ENCODE results near the gene CAMK2B. TPM values are rescaled to one million over a fixed set of nuclear protein-coding genes. Genes with fewer than 3 reads are reported as not detected.
A peak's percentile ranks its signal among the peaks of the same experiment; 100 is the strongest.

CAMK2B gene
- total RNA-seq, 4 donors from 2014 or later = 0.89 to 5.1 (median 1.2) TPM

GRCh38 chr7:44313621-44314031, 11.8 kb downstream of the CAMK2B start:
- Histone ChIP-seq H3K4me1 (peaks cover 16% of the 10 kb centered on the region), H3K4me3 (no peak overlapping the region), H3K27me3 (peaks cover 7% of the 10 kb centered on the region), H3K9me3 (no peaks in the 10 kb centered on the region), H3K36me3 (no peaks in the 10 kb centered on the region), H3K27ac (no peak overlapping the region)
- no peak for DNase-seq (ENCODE audit: low spot score in 2 of 2)
- no peak for TF ChIP-seq POLR2AphosphoS5 (IDR thresholded peaks at IDR 0.05)
- TF ChIP-seq CTCF (IDR thresholded peaks at IDR 0.05) = no peak
- no peak for TF ChIP-seq EP300 (IDR thresholded peaks at IDR 0.05)
- TF ChIP-seq POLR2A (IDR thresholded peaks at IDR 0.05) = no peak
- WGBS = 90% methylated on average over 6 of the region's 7 CpGs

GRCh38 chr7:44313016-44313415, 12.4 kb downstream of the CAMK2B start:
- peaks cover 7% of the 10 kb centered on the region for H3K27me3 ChIP-seq
- H3K36me3 ChIP-seq = no peaks in the 10 kb centered on the region
- WGBS = 77% methylated on average over 7 of the region's 8 CpGs
- H3K4me3 ChIP-seq = no peak overlapping the region
- no peak overlapping the region for H3K27ac ChIP-seq
- TF ChIP-seq EP300 (IDR thresholded peaks at IDR 0.05) (no peak), CTCF (IDR thresholded peaks at IDR 0.05) (no peak), POLR2AphosphoS5 (IDR thresholded peaks at IDR 0.05) (no peak), POLR2A (IDR thresholded peaks at IDR 0.05) (no peak)
- DNase-seq (ENCODE audit: low spot score in 2 of 2) = no peak
- H3K4me1 ChIP-seq = peaks cover 17% of the 10 kb centered on the region
- H3K9me3 ChIP-seq = no peaks in the 10 kb centered on the region

DNA sequence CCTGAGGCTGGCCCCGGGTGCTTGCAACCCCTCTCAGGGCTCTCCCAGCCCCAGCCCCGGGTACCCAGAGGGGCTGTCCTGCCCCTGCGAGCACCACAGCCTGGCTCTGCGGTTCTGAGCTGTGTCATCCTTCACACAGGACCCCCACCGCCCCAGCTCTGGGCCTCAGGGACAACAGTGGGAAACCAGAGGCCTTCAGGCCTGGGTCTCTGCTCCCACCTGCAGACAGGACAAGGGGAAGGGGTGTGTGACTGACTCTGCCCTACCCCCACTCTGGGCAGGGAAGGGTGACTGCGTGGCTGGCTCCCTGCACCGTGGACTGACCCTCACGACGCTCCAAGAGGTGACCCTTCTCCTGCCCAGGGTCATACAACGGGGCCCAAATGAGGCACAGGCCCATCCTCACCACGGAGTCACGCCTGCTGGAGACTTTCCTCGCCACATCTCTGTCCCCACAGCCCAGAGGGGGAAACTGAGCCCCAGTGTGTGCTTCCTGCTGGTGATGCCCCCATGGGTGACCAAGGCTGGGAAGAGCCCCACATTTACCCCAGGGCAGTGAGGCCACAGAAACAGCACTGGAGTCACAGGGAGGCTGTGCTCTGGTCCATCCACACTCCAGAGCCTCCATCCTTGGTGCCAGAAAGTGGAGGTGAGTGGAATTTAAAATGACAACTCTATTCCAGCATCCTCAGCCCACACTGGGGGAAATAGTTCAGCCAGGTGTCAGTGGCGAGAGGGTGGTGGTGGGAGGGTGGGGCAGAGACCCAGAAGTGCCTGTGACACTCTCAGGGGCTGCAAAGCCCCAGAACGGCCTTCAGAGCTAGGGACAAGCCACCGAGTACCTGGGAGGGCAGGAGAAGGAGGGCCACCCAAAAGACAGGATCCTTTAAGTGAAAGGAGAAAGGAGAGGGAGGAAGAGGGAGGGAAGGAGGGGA, 13.6 kb downstream of the CAMK2B start:
- WGBS = 91% methylated on average over 13 of the region's 16 CpGs
- no peaks in the 10 kb centered on the region for H3K9me3 ChIP-seq
- H3K4me3 ChIP-seq = no peak overlapping the region
- DNase-seq (ENCODE audit: low spot score in 2 of 2) = peak in 1 of 2 donors; percentile 57
- no peak for TF ChIP-seq POLR2AphosphoS5 (IDR thresholded peaks at IDR 0.05)
- TF ChIP-seq CTCF (IDR thresholded peaks at IDR 0.05) = no peak
- TF ChIP-seq POLR2A (IDR thresholded peaks at IDR 0.05) = no peak
- no peak for TF ChIP-seq EP300 (IDR thresholded peaks at IDR 0.05)
- H3K27me3 ChIP-seq = peaks cover 7% of the 10 kb centered on the region
- H3K27ac ChIP-seq = no peak overlapping the region
- peaks cover 17% of the 10 kb centered on the region for H3K4me1 ChIP-seq
- H3K36me3 ChIP-seq = no peaks in the 10 kb centered on the region

DNA sequence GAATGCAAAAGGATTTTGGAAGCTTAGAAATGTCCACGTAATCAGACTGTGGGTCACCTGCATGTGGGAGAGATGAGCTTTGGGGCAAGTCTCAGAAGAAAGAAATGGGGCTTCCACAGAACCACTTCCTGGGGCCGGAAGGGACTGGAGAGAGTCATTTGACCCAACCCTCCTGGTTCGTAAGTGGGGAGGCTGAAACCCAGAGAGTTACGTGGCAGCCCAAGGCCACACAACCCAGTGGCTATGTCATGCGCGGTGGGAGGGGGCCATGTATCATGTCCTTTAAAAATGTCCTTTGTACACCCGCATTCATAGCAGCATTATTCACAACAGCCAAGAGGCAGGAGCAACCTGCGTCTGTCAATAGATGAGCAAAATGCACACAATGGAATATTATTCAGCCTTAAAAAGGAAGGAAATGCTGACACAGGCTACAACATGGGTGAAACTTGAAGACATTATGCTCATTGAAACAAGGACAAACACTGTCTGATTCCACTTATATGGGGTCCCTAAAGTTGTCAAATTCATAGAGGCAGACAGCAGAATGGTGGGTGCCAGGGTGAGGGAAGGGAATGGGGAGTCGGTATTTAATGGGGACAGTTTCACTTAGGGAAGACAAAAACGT, 15.1 kb downstream of the CAMK2B start:
- Histone ChIP-seq H3K4me1 (peaks cover 17% of the 10 kb centered on the region), H3K27ac (no peak overlapping the region), H3K9me3 (no peaks in the 10 kb centered on the region), H3K27me3 (peaks cover 7% of the 10 kb centered on the region), H3K36me3 (no peaks in the 10 kb centered on the region), H3K4me3 (peak overlapping the region; percentile 47)
- 79% methylated on average over 10 of the region's 10 CpGs for WGBS
- no peak for TF ChIP-seq CTCF (IDR thresholded peaks at IDR 0.05)
- no peak for TF ChIP-seq EP300 (IDR thresholded peaks at IDR 0.05)
- peak in 1 of 2 donors; percentile 62 for DNase-seq (ENCODE audit: low spot score in 2 of 2)

Measured in suprapubic skin (tissue), 4 donors.